ENCODE measurements around the gene ZNF710. TPM values are rescaled to one million over a fixed set of nuclear protein-coding genes. Genes with fewer than 3 reads are reported as not detected.

ZNF710 gene
- total and polyA plus RNA-seq, 9 of the 15 experiments (the other 6 are each of a cell fraction or from before 2014, with no cell fraction given), result 0.56 to 14.2 (median 5.2) TPM

DNA sequence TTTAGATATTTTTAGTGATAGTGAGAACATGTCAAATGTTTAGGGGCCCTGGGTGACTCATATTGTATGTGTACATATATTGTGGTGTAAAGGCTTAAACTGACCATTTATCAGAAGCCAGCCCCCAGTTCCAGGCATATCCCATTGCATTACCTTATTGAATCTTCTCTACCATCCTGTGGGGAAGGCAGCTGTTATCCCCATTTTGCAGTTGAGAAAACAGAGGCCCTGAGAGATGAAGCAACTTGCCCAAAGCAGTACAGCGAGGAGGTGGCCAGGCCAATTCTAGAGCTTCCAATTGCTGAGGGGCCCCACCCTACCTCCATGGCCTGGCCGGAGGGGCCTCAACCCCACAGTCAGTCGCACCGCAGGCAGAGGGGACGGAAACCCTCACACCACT, 47.9 kb downstream of the ZNF710 start:
- no TSS peak for BruUV-seq (replicated peaks)
- TF ChIP-seq MEIS2 (IDR thresholded peaks at IDR 0.05; ENCODE audit: partially characterized antibody) (no peak), RBM25 (IDR thresholded peaks at IDR 0.05; ENCODE audit: low read depth, low read length, severe bottlenecking) (peak; percentile 53)
- H3K79me2 ChIP-seq (ENCODE audit: control insufficient read depth, insufficient read depth, low read length), result no peaks in the 10 kb centered on the region
- peaks cover 11 to 29% of the 10 kb centered on the region in 2 experiments; a peak in 4 of 5 replicates for H3K4me1 ChIP-seq (replicated peaks in 1 of 2; ENCODE audit: control insufficient read depth in 2 of 2, insufficient read depth in 2 of 2, low read length in 2 of 2)
- peak overlapping the region in 1 of 2 experiments; percentile 15; a peak in 1 of 4 replicates for H3K9ac ChIP-seq (ENCODE audit: insufficient read depth in 1 of 2, low read depth in 2 of 2, low read length in 2 of 2)
- 87% methylated on average over 5 of the region's 5 CpGs for WGBS (ENCODE audit: insufficient coverage, low coverage, missing lambda C conversion rate)
- no peaks in the 10 kb centered on the region for H3K27me3 ChIP-seq (ENCODE audit: control insufficient read depth in 2 of 2, insufficient read depth in 2 of 2, low read length in 2 of 2)
- intact Hi-C loops (cut with micrococcal nuclease) (no loop called here), in situ Hi-C loops (cut with MboI) (no loop called here)
- no peak overlapping the region for H3K4me3 ChIP-seq
- no peak overlapping the region for H3K4me2 ChIP-seq (ENCODE audit: insufficient read depth, low read length)
- DNase-seq (ENCODE audit: extremely low read depth in 1 of 4, low spot score in 3 of 4) (no peak), ATAC-seq (no peak), FAIRE-seq (no peak)
- POLR2A ChIA-PET, result interaction anchor here (0.6 to 1.4 kb wide), 4 partner anchors 12 to 45 kb away, joined by 3 to 7 read pairs (median 3); no protein-coding TSS in a partner anchor
- H4K20me1 ChIP-seq (replicated peaks; ENCODE audit: control insufficient read depth, insufficient read depth, low read length), result peaks cover 7% of the 10 kb centered on the region; the same call in 1 of the 2 replicates
- H3K9me1 ChIP-seq (ENCODE audit: control insufficient read depth, insufficient read depth, low read length), result no peaks in the 10 kb centered on the region
- H2AFZ ChIP-seq (ENCODE audit: low read depth, low read length), result no peak overlapping the region
- no peak overlapping the region for H3K27ac ChIP-seq (ENCODE audit: extremely low read depth, low read depth, low read length)
- H3K36me3 ChIP-seq (ENCODE audit: control insufficient read depth, insufficient read depth, low read length), result no peaks in the 10 kb centered on the region
- CTCF ChIA-PET (ENCODE audit: low intra/inter-chr PET ratio), result no interaction called here
- no peaks in the 10 kb centered on the region for H3K9me3 ChIP-seq (replicated peaks; ENCODE audit: control insufficient read depth, insufficient read depth, low read depth, low read length)

DNA sequence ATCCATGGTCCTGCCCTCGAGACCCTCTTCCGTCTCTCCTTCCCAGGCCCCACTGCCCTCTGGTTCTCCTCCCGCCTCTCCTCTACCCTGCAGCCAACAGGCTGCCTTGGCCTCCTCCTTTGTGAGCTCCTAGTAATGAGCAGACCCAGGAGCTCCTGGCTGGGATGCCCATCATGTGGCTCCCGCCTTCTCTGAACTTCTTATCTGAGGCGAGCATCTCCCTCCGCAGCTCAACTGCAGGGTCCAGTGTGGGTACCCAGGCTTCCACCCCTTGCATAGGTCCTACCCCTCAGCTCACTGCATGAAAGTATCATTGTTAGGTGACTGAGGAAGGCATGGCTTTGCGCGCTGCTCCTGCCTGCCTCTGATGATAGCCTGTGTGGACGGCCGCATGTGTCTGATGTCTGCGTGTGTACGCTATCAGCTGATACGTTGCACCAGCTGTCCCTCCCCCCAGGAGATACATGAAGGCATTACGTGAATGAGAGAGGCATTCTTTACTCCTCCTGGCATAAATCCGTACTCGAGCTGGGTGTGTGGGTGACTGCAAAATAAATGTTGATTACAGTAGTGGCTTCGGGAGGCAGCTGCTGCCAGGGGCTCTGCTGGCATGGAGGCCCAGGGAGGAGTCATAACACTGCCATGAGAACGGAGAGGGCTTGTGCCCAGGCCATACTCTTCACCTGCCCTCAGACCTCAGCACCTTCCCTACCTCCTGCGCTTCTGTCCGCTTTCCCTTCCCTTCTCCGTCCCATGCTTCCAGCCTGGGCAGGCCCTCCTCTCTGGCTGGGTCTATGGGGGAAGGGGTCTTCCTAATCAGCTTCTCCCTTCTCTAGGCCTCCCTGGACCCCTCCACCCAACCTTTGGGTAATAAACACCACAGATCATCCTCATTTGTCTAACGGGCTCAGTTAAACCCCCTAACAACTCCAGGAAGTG, 48.8 kb downstream of the ZNF710 start:
- 48% methylated on average over 22 of the region's 22 CpGs for WGBS (ENCODE audit: insufficient coverage, low coverage, missing lambda C conversion rate)
- no peaks in the 10 kb centered on the region for H3K27me3 ChIP-seq (ENCODE audit: control insufficient read depth in 2 of 2, insufficient read depth in 2 of 2, low read length in 2 of 2)
- intact Hi-C loops (cut with micrococcal nuclease) (loop anchor here (5.0 kb wide), 1 partner anchor 38 kb away; no protein-coding TSS in a partner anchor), in situ Hi-C loops (cut with MboI) (no loop called here)
- no peaks in the 10 kb centered on the region for H3K9me1 ChIP-seq (ENCODE audit: control insufficient read depth, insufficient read depth, low read length)
- no peak overlapping the region for H3K4me2 ChIP-seq (ENCODE audit: insufficient read depth, low read length)
- H4K20me1 ChIP-seq (replicated peaks; ENCODE audit: control insufficient read depth, insufficient read depth, low read length), result peaks cover 7% of the 10 kb centered on the region; the same call in 1 of the 2 replicates
- peak overlapping the region in 1 of 2 experiments; percentile 84; a peak in 1 of 4 replicates for H3K9ac ChIP-seq (ENCODE audit: insufficient read depth in 1 of 2, low read depth in 2 of 2, low read length in 2 of 2)
- no peak for FAIRE-seq
- H3K4me1 ChIP-seq (replicated peaks in 1 of 2; ENCODE audit: control insufficient read depth in 2 of 2, insufficient read depth in 2 of 2, low read length in 2 of 2), result peaks cover 18 to 30% of the 10 kb centered on the region in 2 experiments; a peak in 4 of 5 replicates
- H3K9me3 ChIP-seq (replicated peaks; ENCODE audit: control insufficient read depth, insufficient read depth, low read depth, low read length), result no peaks in the 10 kb centered on the region
- POLR2A ChIA-PET, result interaction anchor here (0.6 to 1.4 kb wide), 4 partner anchors 10 to 44 kb away, joined by 3 to 7 read pairs (median 3); no protein-coding TSS in a partner anchor
- peak in 1 of 4 experiments; percentile 33 for DNase-seq (ENCODE audit: extremely low read depth in 1 of 4, low spot score in 3 of 4)
- peak; percentile 51 for ATAC-seq
- H3K79me2 ChIP-seq (ENCODE audit: control insufficient read depth, insufficient read depth, low read length), result no peaks in the 10 kb centered on the region
- H3K27ac ChIP-seq (ENCODE audit: extremely low read depth, low read depth, low read length), result no peak overlapping the region
- no peak overlapping the region for H2AFZ ChIP-seq (ENCODE audit: low read depth, low read length)
- no peak overlapping the region for H3K4me3 ChIP-seq
- no peaks in the 10 kb centered on the region for H3K36me3 ChIP-seq (ENCODE audit: control insufficient read depth, insufficient read depth, low read length)
- CTCF ChIA-PET (ENCODE audit: low intra/inter-chr PET ratio), result no interaction called here
- BruUV-seq (replicated peaks), result no TSS peak
- TF ChIP-seq, protein P1, sequence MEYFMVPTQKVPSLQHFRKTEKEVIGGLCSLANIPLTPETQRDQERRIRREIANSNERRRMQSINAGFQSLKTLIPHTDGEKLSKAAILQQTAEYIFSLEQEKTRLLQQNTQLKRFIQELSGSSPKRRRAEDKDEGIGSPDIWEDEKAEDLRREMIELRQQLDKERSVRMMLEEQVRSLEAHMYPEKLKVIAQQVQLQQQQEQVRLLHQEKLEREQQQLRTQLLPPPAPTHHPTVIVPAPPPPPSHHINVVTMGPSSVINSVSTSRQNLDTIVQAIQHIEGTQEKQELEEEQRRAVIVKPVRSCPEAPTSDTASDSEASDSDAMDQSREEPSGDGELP (CRISPR knock-in tag; IDR thresholded peaks at IDR 0.05; ENCODE audit: borderline replicate concordance), result peak; percentile 80
- TF ChIP-seq, protein P2, sequence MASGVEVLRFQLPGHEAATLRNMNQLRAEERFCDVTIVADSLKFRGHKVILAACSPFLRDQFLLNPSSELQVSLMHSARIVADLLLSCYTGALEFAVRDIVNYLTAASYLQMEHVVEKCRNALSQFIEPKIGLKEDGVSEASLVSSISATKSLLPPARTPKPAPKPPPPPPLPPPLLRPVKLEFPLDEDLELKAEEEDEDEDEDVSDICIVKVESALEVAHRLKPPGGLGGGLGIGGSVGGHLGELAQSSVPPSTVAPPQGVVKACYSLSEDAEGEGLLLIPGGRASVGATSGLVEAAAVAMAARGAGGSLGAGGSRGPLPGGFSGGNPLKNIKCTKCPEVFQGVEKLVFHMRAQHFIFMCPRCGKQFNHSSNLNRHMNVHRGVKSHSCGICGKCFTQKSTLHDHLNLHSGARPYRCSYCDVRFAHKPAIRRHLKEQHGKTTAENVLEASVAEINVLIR (CRISPR knock-in tag; IDR thresholded peaks at IDR 0.05), result no peak
- no peak for TF ChIP-seq ZNF431 (CRISPR knock-in tag; IDR thresholded peaks at IDR 0.05)
- no peak for TF ChIP-seq HCFC1 (IDR thresholded peaks at IDR 0.05; ENCODE audit: low read depth, low read length)
- no peak for TF ChIP-seq OTX1 (CRISPR knock-in tag; IDR thresholded peaks at IDR 0.05)
- TF ChIP-seq NFATC3 (IDR thresholded peaks at IDR 0.05), result no peak
- TF ChIP-seq ZNF408 (CRISPR knock-in tag; IDR thresholded peaks at IDR 0.05; ENCODE audit: low read depth), result no peak
- TF ChIP-seq, protein P3, sequence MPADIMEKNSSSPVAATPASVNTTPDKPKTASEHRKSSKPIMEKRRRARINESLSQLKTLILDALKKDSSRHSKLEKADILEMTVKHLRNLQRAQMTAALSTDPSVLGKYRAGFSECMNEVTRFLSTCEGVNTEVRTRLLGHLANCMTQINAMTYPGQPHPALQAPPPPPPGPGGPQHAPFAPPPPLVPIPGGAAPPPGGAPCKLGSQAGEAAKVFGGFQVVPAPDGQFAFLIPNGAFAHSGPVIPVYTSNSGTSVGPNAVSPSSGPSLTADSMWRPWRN (IDR thresholded peaks at IDR 0.05; ENCODE audit: low read depth), result no peak
- TF ChIP-seq MAFK (IDR thresholded peaks at IDR 0.05; ENCODE audit: low read length), result no peak
- TF ChIP-seq SP1 (CRISPR knock-in tag; IDR thresholded peaks at IDR 0.05), result no peak

Measured in K562 (cell line).